ENCODE data around the gene EEF1AKMT1.

EEF1AKMT1 gene

DNA sequence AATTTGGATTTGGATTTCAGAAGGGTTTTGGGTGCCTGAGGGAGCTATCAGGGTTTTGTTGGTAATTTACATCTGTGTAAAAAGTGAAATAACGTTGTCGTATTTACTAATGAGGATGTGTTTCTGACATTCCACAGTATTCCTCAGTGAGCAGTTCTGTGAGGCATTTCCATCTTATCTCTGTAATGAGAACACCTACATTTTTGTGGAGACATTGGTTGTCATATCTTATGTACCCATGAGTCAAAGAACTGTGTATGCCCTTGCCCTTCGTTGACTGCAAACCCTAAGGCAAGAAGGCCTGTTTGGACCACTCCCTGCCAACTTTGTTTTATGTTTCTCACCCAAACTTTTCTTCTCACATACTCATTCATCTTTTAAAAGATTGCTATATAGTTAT is 84.5 kb downstream of the EEF1AKMT1 start:
- CTCF ChIA-PET, result interaction anchor here (0.7 kb wide), 1 partner anchor 11 kb away, joined by 3 read pairs; no protein-coding TSS in a partner anchor
- POLR2A ChIA-PET, result no interaction called here
- TF ChIP-seq ARNT (IDR thresholded peaks at IDR 0.05) (no peak), ZNF384 (IDR thresholded peaks at IDR 0.05) (no peak), FOXM1 (IDR thresholded peaks at IDR 0.05; ENCODE audit: borderline replicate concordance) (no peak), TARDBP (IDR thresholded peaks at IDR 0.05) (no peak), ELF4 (IDR thresholded peaks at IDR 0.05) (no peak), SUZ12 (IDR thresholded peaks at IDR 0.05) (no peak), L3MBTL2 (conservative IDR thresholded peaks at IDR 0.05) (no peak), SP1 (IDR thresholded peaks at IDR 0.05) (no peak), BHLHE40 (IDR thresholded peaks at IDR 0.05; ENCODE audit: borderline replicate concordance) (no peak), LEF1 (IDR thresholded peaks at IDR 0.05; ENCODE audit: borderline replicate concordance) (no peak), FOXA1 (IDR thresholded peaks at IDR 0.05) (no peak)
- TF ChIP-seq, protein P1, sequence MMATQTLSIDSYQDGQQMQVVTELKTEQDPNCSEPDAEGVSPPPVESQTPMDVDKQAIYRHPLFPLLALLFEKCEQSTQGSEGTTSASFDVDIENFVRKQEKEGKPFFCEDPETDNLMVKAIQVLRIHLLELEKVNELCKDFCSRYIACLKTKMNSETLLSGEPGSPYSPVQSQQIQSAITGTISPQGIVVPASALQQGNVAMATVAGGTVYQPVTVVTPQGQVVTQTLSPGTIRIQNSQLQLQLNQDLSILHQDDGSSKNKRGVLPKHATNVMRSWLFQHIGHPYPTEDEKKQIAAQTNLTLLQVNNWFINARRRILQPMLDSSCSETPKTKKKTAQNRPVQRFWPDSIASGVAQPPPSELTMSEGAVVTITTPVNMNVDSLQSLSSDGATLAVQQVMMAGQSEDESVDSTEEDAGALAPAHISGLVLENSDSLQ (IDR thresholded peaks at IDR 0.05), result no peak
- DNase-seq (ENCODE audit: extremely low spot score), result no peak

DNA sequence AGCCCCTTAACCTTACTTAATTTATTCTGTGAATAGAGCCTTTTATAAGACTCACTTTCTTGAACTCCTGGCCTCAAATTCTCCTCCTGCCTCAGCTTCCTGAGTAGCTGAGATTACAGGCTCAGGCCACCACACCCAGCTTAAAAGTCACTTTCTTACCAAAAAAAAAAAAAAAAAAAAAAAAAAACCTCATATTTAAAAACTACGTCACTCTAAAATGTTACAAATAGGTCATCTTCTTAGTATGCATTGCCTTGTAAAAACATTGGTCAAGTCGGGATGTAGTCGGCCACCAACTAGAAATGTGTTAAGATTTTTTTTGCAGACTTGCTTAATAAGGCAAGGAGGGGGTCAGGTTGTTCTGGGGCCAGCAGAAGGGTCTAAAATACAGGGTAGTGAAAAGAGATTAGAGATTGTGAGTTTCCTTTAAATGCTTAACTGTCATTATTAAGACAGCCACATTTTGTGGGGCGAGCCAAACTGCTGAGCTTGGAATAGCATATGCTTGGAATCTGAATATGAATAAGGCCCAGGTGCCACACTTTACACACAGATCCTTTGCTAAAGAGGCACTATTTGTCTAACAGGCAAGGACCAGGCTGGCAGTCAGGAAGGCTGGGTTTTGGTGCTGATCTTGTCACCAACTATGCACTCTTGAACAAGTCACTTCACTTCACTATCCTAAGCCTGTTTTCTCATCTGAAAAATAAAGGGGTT is 86.7 kb downstream of the EEF1AKMT1 start:
- TF ChIP-seq TARDBP (IDR thresholded peaks at IDR 0.05) (no peak), SUZ12 (IDR thresholded peaks at IDR 0.05) (no peak), NFRKB (IDR thresholded peaks at IDR 0.05) (no peak), L3MBTL2 (conservative IDR thresholded peaks at IDR 0.05) (no peak), CTBP1 (IDR thresholded peaks at IDR 0.05; ENCODE audit: borderline replicate concordance) (no peak), ZNF384 (IDR thresholded peaks at IDR 0.05) (no peak), ELF4 (IDR thresholded peaks at IDR 0.05) (no peak), LEF1 (IDR thresholded peaks at IDR 0.05; ENCODE audit: borderline replicate concordance) (no peak), FOXK2 (IDR thresholded peaks at IDR 0.05) (no peak), FOXA1 (IDR thresholded peaks at IDR 0.05) (no peak), BHLHE40 (IDR thresholded peaks at IDR 0.05; ENCODE audit: borderline replicate concordance) (no peak), FOXM1 (IDR thresholded peaks at IDR 0.05; ENCODE audit: borderline replicate concordance) (no peak)
- ChIA-PET CTCF (no interaction called here), POLR2A (no interaction called here)
- DNase-seq (ENCODE audit: extremely low spot score), result no peak

DNA sequence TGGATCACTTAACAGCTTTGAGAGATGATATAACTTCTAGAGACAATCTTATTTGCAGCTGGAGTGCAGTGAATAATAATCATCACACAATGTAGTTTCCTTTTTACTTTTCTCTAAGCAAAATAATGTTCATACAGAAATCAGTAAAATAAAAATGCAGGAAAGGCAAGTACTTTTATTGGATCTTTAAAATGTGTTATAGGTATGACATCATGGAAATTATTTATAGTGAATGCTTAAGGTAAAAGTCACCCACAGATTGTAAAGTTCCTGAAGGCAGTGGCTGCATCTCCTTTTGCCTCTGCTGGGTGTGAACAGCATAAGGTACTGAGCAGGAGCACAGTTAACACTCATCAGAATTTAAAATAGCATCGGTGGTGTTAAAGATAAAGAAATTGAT is 87.6 kb downstream of the EEF1AKMT1 start:
- POLR2A ChIA-PET, result no interaction called here
- DNase-seq (ENCODE audit: extremely low spot score), result no peak
- no peak for TF ChIP-seq FOXK2 (IDR thresholded peaks at IDR 0.05)
- no peak for TF ChIP-seq FOXM1 (IDR thresholded peaks at IDR 0.05; ENCODE audit: borderline replicate concordance)
- no peak for TF ChIP-seq FOXA1 (IDR thresholded peaks at IDR 0.05)
- CTCF ChIA-PET, result no interaction called here

DNA sequence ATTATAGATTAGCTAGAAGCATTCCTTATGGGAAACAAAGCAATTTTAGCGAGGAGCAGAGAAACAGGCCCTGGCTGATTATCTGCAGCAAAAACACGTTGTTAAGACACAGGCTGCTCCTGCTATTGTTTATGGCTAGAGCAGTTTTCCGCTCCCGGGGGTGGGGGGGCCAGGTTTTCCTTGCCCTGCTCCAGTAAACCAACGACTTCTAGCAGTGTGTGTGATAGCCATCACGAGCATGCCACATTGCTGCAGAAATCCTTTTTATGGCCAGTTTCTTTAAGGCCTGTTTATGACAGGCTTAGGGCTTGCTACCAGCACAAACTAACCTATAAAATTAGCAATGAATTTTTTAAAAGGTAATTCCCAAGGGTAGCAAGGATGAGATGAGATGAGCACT is 88.7 kb downstream of the EEF1AKMT1 start:
- POLR2A ChIA-PET, result no interaction called here
- CTCF ChIA-PET, result no interaction called here
- TF ChIP-seq ZNF384 (IDR thresholded peaks at IDR 0.05) (no peak), NFRKB (IDR thresholded peaks at IDR 0.05) (no peak), TARDBP (IDR thresholded peaks at IDR 0.05) (no peak), HDGF (IDR thresholded peaks at IDR 0.05; ENCODE audit: borderline replicate concordance) (no peak), CTBP1 (IDR thresholded peaks at IDR 0.05; ENCODE audit: borderline replicate concordance) (no peak), SP1 (IDR thresholded peaks at IDR 0.05) (no peak), BHLHE40 (IDR thresholded peaks at IDR 0.05; ENCODE audit: borderline replicate concordance) (no peak), ARNT (IDR thresholded peaks at IDR 0.05) (no peak), L3MBTL2 (conservative IDR thresholded peaks at IDR 0.05) (no peak), FOXA1 (IDR thresholded peaks at IDR 0.05) (no peak), FOXM1 (IDR thresholded peaks at IDR 0.05; ENCODE audit: borderline replicate concordance) (no peak), SUZ12 (IDR thresholded peaks at IDR 0.05) (no peak), ELF4 (IDR thresholded peaks at IDR 0.05) (no peak), FOXK2 (IDR thresholded peaks at IDR 0.05) (no peak)
- TF ChIP-seq, protein P1 (IDR thresholded peaks at IDR 0.05), result no peak
- DNase-seq (ENCODE audit: extremely low spot score), result no peak

DNA sequence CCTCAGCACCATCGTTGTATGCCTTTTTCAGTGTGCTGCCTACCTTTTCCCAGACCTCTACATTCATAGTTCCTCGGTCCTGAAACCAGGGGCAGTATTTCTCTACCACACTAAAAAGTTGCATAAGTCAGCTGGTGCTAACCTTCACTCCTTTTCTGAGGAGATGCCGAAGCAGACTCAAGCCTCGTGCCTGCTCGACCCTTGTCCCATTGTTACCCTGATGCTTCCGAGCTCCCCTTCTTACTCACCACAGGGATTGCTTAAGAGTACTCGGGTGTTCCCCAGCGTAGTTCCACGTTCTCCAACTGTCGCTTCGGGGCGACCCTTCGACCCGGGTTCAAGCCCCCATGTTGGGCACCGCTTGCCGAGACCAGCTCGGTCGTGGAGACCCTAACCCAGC is 89.2 kb downstream of the EEF1AKMT1 start:
- ChIA-PET CTCF (no interaction called here), POLR2A (no interaction called here)
- DNase-seq (ENCODE audit: extremely low spot score), result no peak

More for the DNA sequence above, 89.2 kb downstream of the EEF1AKMT1 start:
- TF ChIP-seq FOXK2 (IDR thresholded peaks at IDR 0.05) (no peak), TARDBP (IDR thresholded peaks at IDR 0.05) (no peak), L3MBTL2 (conservative IDR thresholded peaks at IDR 0.05) (no peak), HDGF (IDR thresholded peaks at IDR 0.05; ENCODE audit: borderline replicate concordance) (no peak), FOXM1 (IDR thresholded peaks at IDR 0.05; ENCODE audit: borderline replicate concordance) (no peak), SUZ12 (IDR thresholded peaks at IDR 0.05) (no peak), NFRKB (IDR thresholded peaks at IDR 0.05) (no peak), ARNT (IDR thresholded peaks at IDR 0.05) (no peak), ELF4 (IDR thresholded peaks at IDR 0.05) (no peak), ZNF384 (IDR thresholded peaks at IDR 0.05) (no peak), FOXA1 (IDR thresholded peaks at IDR 0.05) (no peak), SP1 (IDR thresholded peaks at IDR 0.05) (no peak), LEF1 (IDR thresholded peaks at IDR 0.05; ENCODE audit: borderline replicate concordance) (no peak), BHLHE40 (IDR thresholded peaks at IDR 0.05; ENCODE audit: borderline replicate concordance) (no peak), CTBP1 (IDR thresholded peaks at IDR 0.05; ENCODE audit: borderline replicate concordance) (no peak)
- TF ChIP-seq, protein P1 (IDR thresholded peaks at IDR 0.05), result no peak
